Erythroblast (primary cell): ENCODE data around the gene CYTH1.

Experiments used
- DNase-seq, 2 experiments: peaks; one replicate each; lab custom pipeline; 2025; lab: John Stamatoyannopoulos, UW
- GATA1 ChIP-seq: IDR thresholded peaks from 2 replicates; pipeline ENCODE4 v1.6.1; 2011; ENCODE audit warnings: low read depth, mild to moderate bottlenecking, control low read depth, low read length, moderate library complexity
- POLR2A ChIP-seq: IDR thresholded peaks from 2 replicates; pipeline ENCODE4 v1.6.1; 2011; ENCODE audit warnings: mild to moderate bottlenecking, low read length

Gene CYTH1

GRCh38 chr17:78693346-78694083 is 88.6 kb downstream of the CYTH1 start:
- TF ChIP-seq GATA1 = no peak
- TF ChIP-seq POLR2A = no peak
- no peak for DNase-seq

DNA sequence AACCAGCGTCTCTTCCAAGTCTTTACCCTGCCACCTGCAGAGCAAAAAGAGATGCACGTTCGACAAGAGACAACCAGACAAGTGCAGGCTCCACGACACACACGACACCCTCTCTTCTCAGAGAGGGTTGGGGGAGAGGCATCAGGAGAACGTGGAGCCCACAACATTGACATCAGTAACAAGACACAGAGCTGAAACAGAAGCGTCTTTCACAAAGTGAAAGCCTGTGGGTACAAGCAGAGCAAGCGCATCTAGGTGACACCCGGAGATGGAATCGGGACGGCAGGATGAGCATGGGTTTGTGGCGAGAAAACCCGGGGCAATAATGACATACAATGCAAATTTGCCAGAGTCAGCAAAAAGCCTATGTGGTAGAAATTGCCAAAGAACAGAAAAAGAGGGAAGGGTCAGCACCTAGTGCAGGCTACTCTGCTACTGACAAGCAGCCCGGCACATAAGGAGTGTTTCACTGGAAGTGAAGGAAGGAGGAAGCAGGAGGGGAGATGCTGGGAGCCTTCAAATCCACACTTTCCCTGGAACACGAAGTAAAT is 89.5 kb downstream of the CYTH1 start:
- TF ChIP-seq GATA1 (no peak), POLR2A (no peak)
- no peak for DNase-seq

DNA sequence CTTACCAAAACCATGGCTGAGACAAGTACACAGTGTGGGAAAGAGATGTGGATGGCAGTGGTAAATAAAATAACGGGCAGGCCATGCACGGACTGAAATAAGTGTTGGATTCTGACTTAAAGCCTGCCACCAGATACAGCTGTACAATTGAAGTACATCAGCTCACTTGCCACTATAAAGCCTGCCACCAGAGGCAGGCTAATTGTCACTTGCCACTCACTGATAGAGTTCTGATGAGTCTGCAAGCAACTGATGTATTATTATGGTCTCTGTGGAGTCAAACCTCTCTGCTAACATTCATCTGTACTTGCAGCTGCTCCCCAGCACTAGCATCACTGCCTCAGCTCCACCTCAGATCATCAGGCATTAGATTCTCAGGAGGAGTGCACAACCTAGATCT is 93.0 kb downstream of the CYTH1 start:
- DNase-seq = peak in 1 of 2 experiments; percentile 11
- TF ChIP-seq POLR2A (no peak), GATA1 (no peak)

DNA sequence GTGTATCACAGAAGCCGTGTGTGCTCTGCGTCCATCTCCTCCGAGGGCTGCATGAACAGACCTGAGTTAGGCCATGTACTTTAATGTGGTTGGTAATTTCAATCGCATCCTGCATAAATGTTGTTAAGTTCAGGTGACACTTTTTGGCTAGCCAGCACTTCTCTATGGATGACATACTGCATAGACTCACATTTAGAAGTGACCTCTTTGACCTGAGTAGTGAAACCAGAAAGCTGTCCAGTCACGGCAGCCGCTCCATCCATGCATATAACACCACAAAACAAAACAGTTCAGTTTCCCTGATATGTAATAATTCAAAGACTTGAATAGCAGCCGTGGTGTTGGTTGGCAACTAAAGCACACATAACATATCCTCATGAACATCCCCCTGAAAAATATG is 94.1 kb downstream of the CYTH1 start:
- DNase-seq = no peak
- TF ChIP-seq POLR2A = no peak
- TF ChIP-seq GATA1 = no peak

- no peak for DNase-seq
- no peak for TF ChIP-seq GATA1
- TF ChIP-seq POLR2A = no peak
These were observed 94.9 kb downstream of the CYTH1 start for GRCh38 chr17:78687125-78687524.

GRCh38 chr17:78684026-78684425 is 98.0 kb downstream of the CYTH1 start:
- no peak for DNase-seq
- TF ChIP-seq POLR2A = no peak
- TF ChIP-seq GATA1 = no peak

DNA sequence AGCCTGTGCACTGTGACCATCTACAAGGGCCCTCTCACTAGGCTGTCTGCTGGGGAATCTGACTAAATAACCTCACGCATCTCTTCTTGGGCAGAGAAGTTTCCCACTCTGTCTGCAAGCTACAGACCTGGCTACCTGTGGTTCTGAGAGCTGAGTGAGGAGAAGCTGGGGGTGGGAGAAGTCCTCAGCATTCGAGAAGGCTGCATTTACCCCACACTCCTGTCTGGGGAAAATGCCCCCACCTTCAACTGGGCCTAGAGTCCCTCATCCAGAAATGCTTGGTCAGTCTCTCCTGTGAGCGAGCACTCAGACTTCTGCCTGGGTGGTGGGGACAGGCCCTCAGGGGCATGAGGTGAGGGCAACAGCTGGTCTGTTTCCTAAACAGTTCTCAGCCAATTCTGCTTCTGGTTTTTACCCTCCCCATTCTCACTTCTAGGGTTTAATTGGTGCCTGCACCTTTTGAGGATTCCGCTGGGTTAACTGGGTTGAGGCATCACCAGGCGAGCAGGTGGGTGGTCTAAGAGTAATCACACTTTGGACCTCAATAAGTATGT is 98.6 kb downstream of the CYTH1 start:
- TF ChIP-seq POLR2A (no peak), GATA1 (no peak)
- no peak for DNase-seq

DNA sequence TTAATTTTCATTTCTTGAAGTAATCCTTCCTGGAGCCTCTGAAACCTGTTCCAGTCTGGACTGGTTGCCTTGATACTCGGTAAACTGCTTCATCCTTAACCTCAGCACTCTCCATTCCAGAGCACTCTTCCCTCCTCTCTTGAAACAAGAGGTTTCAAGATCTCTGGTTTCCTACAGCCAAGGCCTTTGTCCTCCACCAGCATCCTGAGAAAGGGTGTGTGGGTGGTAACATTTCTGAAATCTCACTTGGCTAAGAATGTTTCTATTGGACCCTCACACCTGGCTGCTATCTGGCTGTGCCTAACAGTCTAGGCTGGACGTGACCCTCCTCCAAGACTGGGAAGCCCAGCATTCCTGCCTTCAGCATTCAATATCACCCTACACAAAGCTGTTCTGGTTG is 99.7 kb downstream of the CYTH1 start:
- TF ChIP-seq POLR2A (no peak), GATA1 (no peak)

GRCh38 chr17:78680436-78680835 is 101.6 kb downstream of the CYTH1 start:
- TF ChIP-seq GATA1 = no peak
- TF ChIP-seq POLR2A = no peak
- no peak for DNase-seq

More for the DNA sequence above, 99.7 kb downstream of the CYTH1 start:
- DNase-seq = no peak

DNA sequence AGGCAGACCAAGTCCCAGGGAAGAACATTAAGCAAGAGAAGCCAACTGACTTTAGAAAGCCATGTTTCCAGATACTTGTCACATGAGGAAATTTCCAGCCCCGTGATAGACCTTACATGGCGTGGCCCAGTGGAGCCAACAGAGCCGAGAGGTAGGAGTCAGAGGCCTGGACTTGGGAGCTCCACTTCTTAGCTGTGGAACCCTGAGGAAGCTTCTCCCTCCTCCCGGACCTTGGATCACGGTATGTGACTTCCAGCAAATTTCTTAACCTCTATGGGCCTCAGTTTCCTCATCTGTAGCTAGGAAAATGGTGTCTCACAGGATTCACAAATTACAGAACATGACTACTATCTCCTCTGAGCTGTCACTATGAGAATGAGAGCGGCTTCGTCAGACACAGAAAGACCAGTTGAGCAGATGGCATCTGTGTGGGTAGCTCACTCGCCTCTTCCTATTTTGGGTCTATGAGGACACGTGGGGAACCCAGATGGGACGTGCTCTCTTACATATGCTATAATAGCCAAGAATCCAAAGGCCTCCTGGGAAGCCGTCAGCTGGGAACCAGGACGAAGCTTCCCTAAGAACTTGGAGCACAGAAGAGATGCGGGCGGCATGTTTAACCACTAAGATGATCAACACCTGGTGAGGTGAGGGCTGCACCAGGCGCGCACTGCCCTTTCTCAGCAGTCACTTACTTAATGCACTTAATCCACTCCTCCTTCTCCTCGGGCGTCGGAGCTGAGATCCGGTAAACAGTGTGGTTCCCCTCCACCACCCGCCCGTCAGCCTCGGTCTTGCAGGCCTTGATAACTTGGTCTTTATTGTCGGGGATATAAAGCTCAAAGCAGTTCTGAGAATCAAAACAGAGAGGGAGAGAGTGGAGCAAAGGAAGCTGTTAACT is 102.3 kb downstream of the CYTH1 start:
- no peak for DNase-seq
- TF ChIP-seq GATA1 = no peak
- TF ChIP-seq POLR2A = no peak

DNA sequence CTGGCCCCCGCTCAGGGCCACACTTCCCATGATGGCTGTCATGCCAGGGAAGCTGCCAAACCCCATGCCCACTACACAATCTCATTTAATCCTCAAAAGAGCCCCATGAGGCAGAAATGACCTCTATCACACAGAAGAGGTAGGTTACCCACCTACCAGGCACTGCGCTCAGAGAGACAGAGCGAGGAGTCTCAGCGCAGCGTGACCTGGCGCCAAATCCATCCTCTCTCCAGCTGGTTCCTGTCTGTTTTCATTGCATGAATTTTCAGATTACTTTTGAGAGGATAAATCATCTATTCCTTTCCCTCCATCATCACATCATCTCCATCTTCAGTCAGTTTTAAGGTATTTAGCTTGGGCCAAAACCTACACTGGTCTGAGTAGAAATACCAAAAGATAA is 103.4 kb downstream of the CYTH1 start:
- DNase-seq = no peak
- TF ChIP-seq POLR2A = no peak
- TF ChIP-seq GATA1 = no peak

GRCh38 chr17:78678222-78678557 is 103.9 kb downstream of the CYTH1 start:
- TF ChIP-seq GATA1 = no peak
- TF ChIP-seq POLR2A = no peak
- no peak for DNase-seq

DNA sequence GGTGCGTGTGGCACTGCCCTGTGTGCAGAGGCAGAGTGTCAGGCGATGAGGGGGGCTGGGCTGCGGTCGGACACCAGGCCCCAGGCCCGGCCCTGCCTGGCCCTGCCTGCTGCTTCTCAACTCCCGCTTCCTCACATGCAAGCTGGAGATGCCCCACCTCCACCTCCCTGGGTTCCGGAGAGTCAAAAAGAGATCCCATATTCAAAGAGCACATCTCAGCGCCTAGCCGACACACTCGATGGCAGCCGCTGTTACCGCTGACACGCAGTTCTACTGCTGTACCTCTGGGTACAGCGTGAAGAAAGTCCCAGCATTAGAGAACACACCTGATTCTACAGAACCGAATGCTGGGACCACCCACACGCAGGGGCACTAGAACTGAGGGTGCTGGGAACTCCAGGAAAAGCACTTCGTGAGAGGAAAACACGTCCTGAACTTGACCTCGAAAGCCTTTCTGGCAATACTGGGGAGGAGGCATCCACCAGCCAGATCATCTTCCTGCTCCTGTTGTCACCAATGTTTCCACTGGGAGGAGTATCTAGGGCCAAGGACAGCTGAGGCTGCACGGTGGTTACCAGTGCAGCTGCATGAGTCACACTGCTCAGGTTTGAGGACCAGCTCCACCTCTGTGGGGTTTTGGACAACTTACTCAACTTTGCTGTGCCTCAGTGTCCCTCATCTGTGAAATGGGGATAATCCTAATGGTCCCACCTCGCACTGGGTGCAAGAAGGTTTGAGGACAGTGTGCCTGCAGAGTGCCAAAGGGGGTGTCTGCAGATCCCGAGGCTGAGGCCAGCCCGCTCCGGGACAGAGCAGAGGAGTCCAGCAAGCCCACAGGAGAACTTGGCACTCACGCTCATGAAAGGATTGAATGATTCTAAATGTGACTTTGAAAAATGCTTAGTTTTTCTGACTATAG is 104.5 kb downstream of the CYTH1 start:
- TF ChIP-seq POLR2A (no peak), GATA1 (no peak)

More for the DNA sequence above, 104.5 kb downstream of the CYTH1 start:
- no peak for DNase-seq
